ENCODE data around the gene SPINT1. TPM values are rescaled to one million over a fixed set of nuclear protein-coding genes. Genes with fewer than 3 reads are reported as not detected.

Gene SPINT1
- polyA plus RNA-seq, 1 experiment, result 0.87 TPM

GRCh38 chr15:40803688-40804087 is 40.2 kb upstream of the SPINT1 start:
- H3K9me3 ChIP-seq (ENCODE audit: control insufficient read depth, insufficient read depth, low read length), result no peaks in the 10 kb centered on the region; the same call in 1 of the 2 replicates
- H3K27ac ChIP-seq (ENCODE audit: low read depth, low read length), result no peak overlapping the region
- no peak for TF ChIP-seq CTCF (IDR thresholded peaks at IDR 0.05; ENCODE audit: low read depth, low read length)
- no peak for DNase-seq (ENCODE audit: low read depth, low spot score)
- H3K27me3 ChIP-seq (ENCODE audit: control insufficient read depth, insufficient read depth, low read length), result no peaks in the 10 kb centered on the region
- no peak overlapping the region for H3K4me3 ChIP-seq (ENCODE audit: low read depth, low read length)
- ChIA-PET POLR2A (no interaction called here), CTCF (interaction anchor here (0.6 to 0.7 kb wide), 2 partner anchors 214 to 266 kb away, joined by 4 to 5 read pairs; no protein-coding TSS in a partner anchor)

GRCh38 chr15:40806672-40807027 is 37.2 kb upstream of the SPINT1 start:
- Histone ChIP-seq H3K27ac (ENCODE audit: low read depth, low read length) (no peak overlapping the region), H3K27me3 (ENCODE audit: control insufficient read depth, insufficient read depth, low read length) (no peaks in the 10 kb centered on the region), H3K9me3 (ENCODE audit: control insufficient read depth, insufficient read depth, low read length) (no peaks in the 10 kb centered on the region; the same call in 1 of the 2 replicates), H3K4me3 (ENCODE audit: low read depth, low read length) (peak overlapping the region; percentile 98)
- ChIA-PET POLR2A (interaction anchor here (0.8 to 1.4 kb wide), 2 partner anchors 9 to 557 kb away, joined by 3 to 4 read pairs; no protein-coding TSS in a partner anchor), CTCF (no interaction called here)
- no peak for DNase-seq (ENCODE audit: low read depth, low spot score)
- no peak for TF ChIP-seq CTCF (IDR thresholded peaks at IDR 0.05; ENCODE audit: low read depth, low read length)

- Histone ChIP-seq H3K27me3 (ENCODE audit: control insufficient read depth, insufficient read depth, low read length) (no peaks in the 10 kb centered on the region), H3K27ac (ENCODE audit: low read depth, low read length) (peak within 1 kb of the TSS; percentile 57), H3K4me3 (ENCODE audit: low read depth, low read length) (peak within 1 kb of the TSS; percentile 98), H3K9me3 (ENCODE audit: control insufficient read depth, insufficient read depth, low read length) (no peaks in the 10 kb centered on the region; the same call in 1 of the 2 replicates)
- ChIA-PET POLR2A (interaction anchor here (0.8 to 1.4 kb wide), 2 partner anchors 8 to 556 kb away, joined by 3 to 4 read pairs; no protein-coding TSS in a partner anchor), CTCF (no interaction called here)
- no peak for TF ChIP-seq CTCF (IDR thresholded peaks at IDR 0.05; ENCODE audit: low read depth, low read length)
- peak; percentile 91 for DNase-seq (ENCODE audit: low read depth, low spot score)
Measured at GRCh38 chr15:40807028-40807887, 36.6 kb upstream of the SPINT1 start, which contains the start of the genes DNAJC17 and ZFYVE19. TSS of gene DNAJC17 (minus strand) at chr15:40807473. CDS start at chr15:40807446, 27 bp downstream. TSS of gene ZFYVE19 (plus strand) at chr15:40807089. CDS start at chr15:40807590, 501 bp downstream.

- no peaks in the 10 kb centered on the region; the same call in 1 of the 2 replicates for H3K9me3 ChIP-seq (ENCODE audit: control insufficient read depth, insufficient read depth, low read length)
- CTCF ChIA-PET, result interaction anchor here (0.6 kb wide), 1 partner anchor 59 kb away, joined by 3 read pairs; no protein-coding TSS in a partner anchor
- H3K4me3 ChIP-seq (ENCODE audit: low read depth, low read length), result peak overlapping the region; percentile 98
- no peaks in the 10 kb centered on the region for H3K27me3 ChIP-seq (ENCODE audit: control insufficient read depth, insufficient read depth, low read length)
- no peak for TF ChIP-seq CTCF (IDR thresholded peaks at IDR 0.05; ENCODE audit: low read depth, low read length)
- DNase-seq (ENCODE audit: low read depth, low spot score), result no peak
- POLR2A ChIA-PET, result no interaction called here
- no peak overlapping the region for H3K27ac ChIP-seq (ENCODE audit: low read depth, low read length)
Measured at GRCh38 chr15:40807888-40808461, 35.9 kb upstream of the SPINT1 start.
